DMS 273 (cell line): ENCODE data around the gene DOCK3.
"Not testable (repeated sequence)": the region's sequence is repeated elsewhere in the genome, so short reads cannot be mapped to it uniquely, and the experiment has no call there.

Source experiments
- DNase-seq: peaks from one replicate; lab custom pipeline; 2025; ENCODE audit not compliant: unreplicated experiment; lab: John Stamatoyannopoulos, UW

DOCK3 gene

DNA sequence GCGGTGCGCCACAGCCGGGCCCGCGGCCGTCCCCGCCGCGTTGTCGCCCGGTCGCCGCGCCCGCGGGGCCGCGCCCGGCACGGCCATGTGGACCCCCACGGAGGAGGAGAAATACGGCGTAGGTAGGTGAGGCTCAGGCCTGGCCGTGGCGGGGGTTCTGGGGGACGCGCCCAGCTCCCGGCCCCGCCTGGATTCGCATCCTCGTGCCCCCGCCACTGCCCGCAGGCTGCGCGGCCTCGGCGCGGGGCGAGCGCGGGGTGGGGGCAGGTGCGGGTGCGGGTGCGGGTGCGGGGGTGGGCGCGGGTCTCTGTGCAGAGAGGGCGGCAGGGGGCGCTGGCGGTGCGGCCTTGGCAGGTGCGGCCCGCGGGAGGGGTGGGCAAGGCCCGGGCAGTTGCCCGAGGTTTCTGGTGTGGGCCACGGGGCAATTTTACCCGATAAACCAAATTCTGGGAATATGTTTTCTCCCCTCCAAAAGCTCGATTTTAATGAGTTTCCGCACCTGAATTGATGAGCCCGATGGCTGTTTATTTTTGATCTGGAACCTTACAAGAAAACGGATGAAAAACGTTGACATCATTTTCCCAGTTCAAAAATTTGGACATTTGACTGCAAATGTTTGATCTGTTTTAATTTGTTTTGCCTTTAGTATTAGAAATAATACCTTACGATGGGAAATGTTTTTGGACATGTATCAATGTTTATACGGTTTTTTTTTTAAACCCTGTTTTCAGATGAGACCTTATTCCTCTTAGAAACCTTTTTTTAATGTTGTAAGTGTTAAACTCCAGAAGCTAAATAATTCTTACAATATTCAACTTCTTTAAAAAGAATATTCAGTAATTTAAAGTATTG, 678 bp downstream of the DOCK3 start:
- DNase-seq = peak; percentile 76

DNA sequence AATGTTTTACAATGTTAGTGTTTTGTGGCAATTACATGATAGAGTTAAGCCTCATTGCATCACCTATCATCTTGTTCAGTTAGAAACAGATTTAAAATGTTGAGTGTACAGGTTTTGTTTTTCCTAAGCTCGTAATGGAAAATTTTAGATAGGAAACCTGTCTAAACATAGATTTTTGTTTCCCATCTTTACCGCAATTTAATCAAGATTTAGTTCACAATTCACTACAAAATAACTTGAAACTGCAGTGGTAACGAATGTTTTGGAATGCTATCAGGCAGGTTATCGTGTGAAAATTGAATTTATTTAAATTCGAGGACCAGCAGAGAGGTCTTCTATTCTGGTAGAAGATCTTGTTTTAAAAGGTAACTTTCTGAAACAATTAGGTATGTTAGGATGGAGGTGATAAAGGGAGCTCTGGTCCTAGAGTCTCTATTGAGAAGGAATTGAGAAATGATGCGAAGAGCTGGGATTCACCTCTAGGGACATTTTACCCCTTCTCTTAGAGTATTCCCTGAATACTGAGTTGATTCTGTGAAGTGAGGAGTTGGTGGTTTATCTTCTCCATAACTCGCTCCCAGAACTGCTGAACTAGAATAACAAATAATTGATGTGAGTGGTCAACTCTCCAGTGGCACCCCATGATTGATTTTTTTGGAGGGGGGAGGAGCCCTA, 1.4 kb downstream of the DOCK3 start:
- peak; percentile 30 for DNase-seq

GRCh38 chr3:50687127-50687751, 12.5 kb downstream of the DOCK3 start:
- DNase-seq = peak; percentile 9

DNA sequence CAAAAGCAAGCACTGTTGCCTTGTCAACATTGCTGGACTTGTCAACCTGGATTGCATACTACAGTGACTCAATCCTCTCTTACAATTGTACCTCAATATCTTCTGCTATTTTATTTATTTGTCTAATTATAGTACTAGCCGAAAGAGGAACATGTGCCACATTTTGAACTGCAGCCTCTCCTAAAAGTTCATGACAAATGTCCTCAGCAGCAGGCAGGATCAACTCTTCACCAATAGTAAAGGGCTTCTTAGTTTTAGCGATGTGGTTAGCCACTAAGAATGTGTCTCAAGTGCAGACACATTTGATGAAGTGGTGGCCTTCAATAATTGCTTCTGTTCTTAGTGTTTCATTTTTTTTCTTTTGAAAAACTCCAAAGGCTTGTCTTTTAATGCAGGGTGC, 13.2 kb downstream of the DOCK3 start:
- DNase-seq = no peak

DNA sequence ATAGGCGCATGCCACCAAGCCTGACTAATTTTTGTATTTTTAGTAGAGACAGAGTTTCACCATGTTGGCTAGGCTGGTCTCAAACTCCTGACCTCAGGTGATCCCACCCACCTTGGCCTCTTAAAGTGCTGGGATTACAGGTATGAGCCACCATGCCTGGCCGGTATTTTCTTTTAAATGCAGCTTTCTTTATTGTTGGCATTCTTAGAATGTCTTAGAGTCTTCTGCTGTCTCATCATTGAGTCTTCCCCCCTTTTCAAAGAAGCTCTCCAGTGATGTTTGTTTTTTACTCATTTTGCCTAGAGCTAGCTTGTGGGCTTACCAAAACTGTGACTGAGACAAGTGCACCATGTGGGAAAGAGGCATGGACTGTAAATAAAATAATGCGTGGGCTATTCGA, 13.9 kb downstream of the DOCK3 start:
- DNase-seq = not testable (repeated sequence)

DNA sequence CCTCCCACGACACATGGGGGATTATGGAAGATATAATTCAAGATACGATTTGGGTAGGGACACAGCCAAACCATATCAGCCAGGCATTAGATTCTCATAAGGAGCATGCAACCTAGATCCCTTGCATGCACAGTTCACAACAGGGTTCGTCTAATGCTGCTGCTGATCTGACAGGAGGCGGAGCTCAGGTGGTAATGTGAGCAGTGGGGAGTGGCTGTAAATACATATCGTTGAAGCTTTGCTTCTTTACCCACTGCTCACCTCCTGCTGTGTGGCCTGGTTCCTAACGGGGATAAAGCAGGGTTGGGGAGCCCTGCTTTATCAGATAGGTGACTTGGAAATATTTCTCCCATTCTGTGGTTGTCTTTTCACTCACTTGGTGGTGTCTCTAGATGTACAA, 14.8 kb downstream of the DOCK3 start:
- DNase-seq = no peak

DNA sequence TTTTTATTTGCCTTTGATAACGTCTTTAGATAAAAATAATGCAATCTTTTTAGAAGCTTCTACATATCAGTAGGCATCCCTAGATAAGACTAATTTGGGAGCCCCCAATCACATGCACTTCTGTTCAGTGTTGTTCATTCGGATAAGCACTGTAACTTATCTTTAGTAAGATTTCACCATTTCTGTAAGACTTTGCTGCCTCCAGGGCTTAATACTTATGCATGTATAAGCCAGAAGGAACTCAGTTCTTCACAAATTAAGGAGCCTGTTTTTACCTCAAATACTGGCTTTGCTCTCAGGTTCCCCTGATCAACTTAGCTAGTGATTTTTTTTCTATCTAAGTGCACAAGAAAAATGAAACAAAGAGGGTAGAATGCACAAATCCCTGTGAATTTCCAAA, 20.3 kb downstream of the DOCK3 start:
- no peak for DNase-seq

- DNase-seq = no peak
Observed at GRCh38 chr3:50696276-50696675, 21.5 kb downstream of the DOCK3 start.

- DNase-seq = no peak
Observed at GRCh38 chr3:50698269-50698668, 23.5 kb downstream of the DOCK3 start.

GRCh38 chr3:50708620-50709019, 33.9 kb downstream of the DOCK3 start:
- DNase-seq = peak; percentile 32

DNA sequence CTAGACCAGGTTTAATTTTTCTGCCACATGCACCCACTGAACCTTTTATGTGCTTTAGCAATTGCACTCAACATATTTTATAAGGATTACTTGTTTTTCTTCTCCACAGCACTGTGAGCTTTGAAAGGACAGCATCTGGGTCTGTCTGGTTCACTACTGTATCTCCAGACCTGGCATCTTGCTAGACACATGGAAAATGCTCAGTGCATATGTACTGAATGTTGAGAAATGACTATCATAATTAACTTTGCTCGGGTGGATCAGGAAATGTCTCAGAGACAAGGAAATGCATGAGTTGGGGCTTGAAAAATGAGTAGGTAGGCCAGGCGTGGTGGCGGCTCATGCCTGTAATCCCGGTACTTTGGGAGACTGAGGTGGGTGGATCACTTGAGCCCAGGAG, 40.2 kb downstream of the DOCK3 start:
- peak; percentile 63 for DNase-seq

- DNase-seq = no peak
Observed at GRCh38 chr3:50724831-50725230, 50.1 kb downstream of the DOCK3 start.

DNA sequence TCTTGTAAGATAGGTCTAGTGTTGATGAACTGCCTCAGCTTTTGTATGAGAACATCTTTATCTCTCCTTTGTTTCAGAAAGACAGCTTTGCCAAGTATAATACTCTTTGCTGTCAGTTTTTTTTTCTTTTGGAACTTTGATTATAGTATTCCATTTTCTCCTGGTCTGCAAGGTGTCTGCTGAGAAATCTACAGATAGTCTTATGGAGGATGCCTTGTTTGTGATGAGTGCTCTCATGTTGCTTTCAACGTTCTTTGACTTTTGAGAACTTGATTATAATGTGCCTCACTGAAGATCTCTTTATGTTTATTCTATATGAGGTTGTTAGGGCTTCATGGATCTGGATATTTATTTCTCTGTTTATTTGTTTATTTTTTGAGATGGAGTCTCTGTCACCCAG, 60.3 kb downstream of the DOCK3 start:
- no peak for DNase-seq

- peak; percentile 4 for DNase-seq
Observed at GRCh38 chr3:50737193-50737905, 62.6 kb downstream of the DOCK3 start.

- DNase-seq = peak; percentile 69
Observed at GRCh38 chr3:50737906-50738598, 63.3 kb downstream of the DOCK3 start.

GRCh38 chr3:50743643-50744042, 68.9 kb downstream of the DOCK3 start:
- DNase-seq = peak; percentile 33

GRCh38 chr3:50749822-50750221, 75.1 kb downstream of the DOCK3 start:
- DNase-seq = no peak

GRCh38 chr3:50759015-50759414, 84.3 kb downstream of the DOCK3 start:
- DNase-seq = no peak

- DNase-seq = no peak
Observed at GRCh38 chr3:50777680-50778079, 103.0 kb downstream of the DOCK3 start.

- not testable (repeated sequence) for DNase-seq
Observed at GRCh38 chr3:50781766-50782165, 107.0 kb downstream of the DOCK3 start.

- DNase-seq = no peak
Observed at GRCh38 chr3:50786631-50787030, 111.9 kb downstream of the DOCK3 start.
